ENCODE measurements around the gene SLC44A1. TPM values are rescaled to one million over a fixed set of nuclear protein-coding genes. Genes with fewer than 3 reads are reported as not detected.

SLC44A1 gene
- total RNA-seq, 3 donors from 2014 or later = 4.0 to 5.4 (median 4.1) TPM

GRCh38 chr9:105291422-105291859, 47.0 kb downstream of the SLC44A1 start:
- peaks cover 2% of the 10 kb centered on the region for H3K36me3 Mint-ChIP-seq (ENCODE audit: insufficient read depth)
- DNase-seq (no peak), ATAC-seq (no peak)
- H3K4me1 Mint-ChIP-seq (ENCODE audit: low read depth) = peaks cover 7% of the 10 kb centered on the region
- no peak overlapping the region for H3K4me3 Mint-ChIP-seq
- no peaks in the 10 kb centered on the region for H3K9me3 Mint-ChIP-seq
- H3K27me3 Mint-ChIP-seq (ENCODE audit: low read depth) = no peaks in the 10 kb centered on the region

GRCh38 chr9:105291938-105292337, 47.5 kb downstream of the SLC44A1 start:
- Mint-ChIP-seq H3K9me3 (no peaks in the 10 kb centered on the region), H3K4me1 (ENCODE audit: low read depth) (peaks cover 7% of the 10 kb centered on the region), H3K36me3 (ENCODE audit: insufficient read depth) (peaks cover 2% of the 10 kb centered on the region), H3K27me3 (ENCODE audit: low read depth) (no peaks in the 10 kb centered on the region), H3K4me3 (no peak overlapping the region)
- no peak for ATAC-seq
- no peak for DNase-seq

- DNase-seq = no peak
- peaks cover 7% of the 10 kb centered on the region for H3K4me1 Mint-ChIP-seq (ENCODE audit: low read depth)
Measured at GRCh38 chr9:105293408-105293807, 49.0 kb downstream of the SLC44A1 start.

GRCh38 chr9:105295201-105295550, 50.7 kb downstream of the SLC44A1 start:
- Mint-ChIP-seq H3K36me3 (ENCODE audit: insufficient read depth) (peaks cover 12% of the 10 kb centered on the region), H3K4me1 (ENCODE audit: low read depth) (peaks cover 7% of the 10 kb centered on the region), H3K9me3 (no peaks in the 10 kb centered on the region), H3K4me3 (no peak overlapping the region), H3K27me3 (ENCODE audit: low read depth) (no peaks in the 10 kb centered on the region)
- DNase-seq = no peak
- ATAC-seq = no peak

More at GRCh38 chr9:105293408-105293807, 49.0 kb downstream of the SLC44A1 start:
- no peaks in the 10 kb centered on the region for H3K9me3 Mint-ChIP-seq
- peaks cover 2% of the 10 kb centered on the region for H3K36me3 Mint-ChIP-seq (ENCODE audit: insufficient read depth)
- no peak overlapping the region for H3K4me3 Mint-ChIP-seq
- H3K27me3 Mint-ChIP-seq (ENCODE audit: low read depth) = no peaks in the 10 kb centered on the region
- no peak for ATAC-seq

GRCh38 chr9:105295986-105296385, 51.5 kb downstream of the SLC44A1 start:
- Mint-ChIP-seq H3K36me3 (ENCODE audit: insufficient read depth) (peaks cover 16% of the 10 kb centered on the region), H3K4me1 (ENCODE audit: low read depth) (peaks cover 7% of the 10 kb centered on the region), H3K4me3 (no peak overlapping the region), H3K9me3 (no peaks in the 10 kb centered on the region), H3K27me3 (ENCODE audit: low read depth) (no peaks in the 10 kb centered on the region)
- ATAC-seq (no peak), DNase-seq (no peak)

- no peaks in the 10 kb centered on the region for H3K27me3 Mint-ChIP-seq (ENCODE audit: low read depth)
- H3K4me1 Mint-ChIP-seq (ENCODE audit: low read depth) = peaks cover 7% of the 10 kb centered on the region
- DNase-seq (no peak), ATAC-seq (no peak)
- H3K36me3 Mint-ChIP-seq (ENCODE audit: insufficient read depth) = peaks cover 16% of the 10 kb centered on the region
- no peaks in the 10 kb centered on the region for H3K9me3 Mint-ChIP-seq
- no peak overlapping the region for H3K4me3 Mint-ChIP-seq
Measured at GRCh38 chr9:105296445-105296844, 52.0 kb downstream of the SLC44A1 start.

GRCh38 chr9:105296877-105297287, 52.4 kb downstream of the SLC44A1 start:
- H3K4me1 Mint-ChIP-seq (ENCODE audit: low read depth) = peaks cover 7% of the 10 kb centered on the region
- DNase-seq (no peak), ATAC-seq (no peak)
- no peak overlapping the region for H3K4me3 Mint-ChIP-seq
- no peaks in the 10 kb centered on the region for H3K9me3 Mint-ChIP-seq
- H3K27me3 Mint-ChIP-seq (ENCODE audit: low read depth) = no peaks in the 10 kb centered on the region
- peaks cover 17% of the 10 kb centered on the region for H3K36me3 Mint-ChIP-seq (ENCODE audit: insufficient read depth)

GRCh38 chr9:105297442-105298075, 53.1 kb downstream of the SLC44A1 start:
- no peak overlapping the region for H3K4me3 Mint-ChIP-seq

GRCh38 chr9:105299190-105299854, 54.9 kb downstream of the SLC44A1 start:
- no peaks in the 10 kb centered on the region for H3K27me3 Mint-ChIP-seq (ENCODE audit: low read depth)
- peaks cover 27% of the 10 kb centered on the region for H3K36me3 Mint-ChIP-seq (ENCODE audit: insufficient read depth)
- peaks cover 3% of the 10 kb centered on the region for H3K4me1 Mint-ChIP-seq (ENCODE audit: low read depth)
- no peaks in the 10 kb centered on the region for H3K9me3 Mint-ChIP-seq
- peak; percentile 43 to 57 for ATAC-seq
- H3K4me3 Mint-ChIP-seq = no peak overlapping the region
- DNase-seq = no peak

More at GRCh38 chr9:105297442-105298075, 53.1 kb downstream of the SLC44A1 start:
- Mint-ChIP-seq H3K36me3 (ENCODE audit: insufficient read depth) (peaks cover 18% of the 10 kb centered on the region), H3K9me3 (no peaks in the 10 kb centered on the region), H3K27me3 (ENCODE audit: low read depth) (no peaks in the 10 kb centered on the region), H3K4me1 (ENCODE audit: low read depth) (peaks cover 7% of the 10 kb centered on the region)
- DNase-seq = no peak
- no peak for ATAC-seq

GRCh38 chr9:105302728-105303127, 58.3 kb downstream of the SLC44A1 start:
- Mint-ChIP-seq H3K27me3 (ENCODE audit: low read depth) (no peaks in the 10 kb centered on the region), H3K4me1 (ENCODE audit: low read depth) (no peaks in the 10 kb centered on the region), H3K36me3 (ENCODE audit: insufficient read depth) (peaks cover 27% of the 10 kb centered on the region), H3K4me3 (no peak overlapping the region), H3K9me3 (no peaks in the 10 kb centered on the region)
- DNase-seq (no peak), ATAC-seq (no peak)

- H3K9me3 Mint-ChIP-seq = no peaks in the 10 kb centered on the region
- no peaks in the 10 kb centered on the region for H3K4me1 Mint-ChIP-seq (ENCODE audit: low read depth)
- ATAC-seq (no peak), DNase-seq (no peak)
- no peaks in the 10 kb centered on the region for H3K27me3 Mint-ChIP-seq (ENCODE audit: low read depth)
- peaks cover 15% of the 10 kb centered on the region for H3K36me3 Mint-ChIP-seq (ENCODE audit: insufficient read depth)
- no peak overlapping the region for H3K4me3 Mint-ChIP-seq
Measured at GRCh38 chr9:105305856-105306255, 61.4 kb downstream of the SLC44A1 start.

- Mint-ChIP-seq H3K9me3 (no peaks in the 10 kb centered on the region), H3K27me3 (ENCODE audit: low read depth) (no peaks in the 10 kb centered on the region), H3K36me3 (ENCODE audit: insufficient read depth) (peaks cover 15% of the 10 kb centered on the region), H3K4me3 (no peak overlapping the region), H3K4me1 (ENCODE audit: low read depth) (no peaks in the 10 kb centered on the region)
- ATAC-seq = no peak
- DNase-seq = no peak
Measured at GRCh38 chr9:105306351-105307140, 62.1 kb downstream of the SLC44A1 start.

- Mint-ChIP-seq H3K4me3 (no peak overlapping the region), H3K27me3 (ENCODE audit: low read depth) (no peaks in the 10 kb centered on the region), H3K9me3 (no peaks in the 10 kb centered on the region), H3K4me1 (ENCODE audit: low read depth) (no peaks in the 10 kb centered on the region), H3K36me3 (ENCODE audit: insufficient read depth) (peaks cover 15% of the 10 kb centered on the region)
- no peak for ATAC-seq
- no peak for DNase-seq
Measured at GRCh38 chr9:105307591-105308130, 63.2 kb downstream of the SLC44A1 start.
